ENCODE results near the gene HCCS.

DNA sequence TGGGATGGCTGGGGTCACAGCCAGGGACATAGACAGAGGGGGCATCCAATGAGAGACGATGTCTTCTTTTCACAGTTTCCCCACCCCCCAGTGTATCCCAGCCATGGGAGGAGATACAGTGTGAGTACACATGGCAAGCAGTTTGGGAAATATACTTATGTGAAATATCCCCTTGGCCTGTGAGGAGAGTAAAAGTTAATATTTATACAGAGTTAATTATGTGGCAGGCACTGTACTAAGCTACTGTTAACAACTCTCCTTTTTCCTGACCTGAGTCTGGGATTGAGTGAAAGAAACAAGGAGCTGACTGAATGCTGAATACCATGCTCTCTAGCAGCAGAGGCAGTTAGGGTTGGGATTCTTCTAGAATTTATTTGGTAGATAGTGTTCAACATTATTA is 35.3 kb downstream of the HCCS start:
- TF ChIP-seq, protein P1, sequence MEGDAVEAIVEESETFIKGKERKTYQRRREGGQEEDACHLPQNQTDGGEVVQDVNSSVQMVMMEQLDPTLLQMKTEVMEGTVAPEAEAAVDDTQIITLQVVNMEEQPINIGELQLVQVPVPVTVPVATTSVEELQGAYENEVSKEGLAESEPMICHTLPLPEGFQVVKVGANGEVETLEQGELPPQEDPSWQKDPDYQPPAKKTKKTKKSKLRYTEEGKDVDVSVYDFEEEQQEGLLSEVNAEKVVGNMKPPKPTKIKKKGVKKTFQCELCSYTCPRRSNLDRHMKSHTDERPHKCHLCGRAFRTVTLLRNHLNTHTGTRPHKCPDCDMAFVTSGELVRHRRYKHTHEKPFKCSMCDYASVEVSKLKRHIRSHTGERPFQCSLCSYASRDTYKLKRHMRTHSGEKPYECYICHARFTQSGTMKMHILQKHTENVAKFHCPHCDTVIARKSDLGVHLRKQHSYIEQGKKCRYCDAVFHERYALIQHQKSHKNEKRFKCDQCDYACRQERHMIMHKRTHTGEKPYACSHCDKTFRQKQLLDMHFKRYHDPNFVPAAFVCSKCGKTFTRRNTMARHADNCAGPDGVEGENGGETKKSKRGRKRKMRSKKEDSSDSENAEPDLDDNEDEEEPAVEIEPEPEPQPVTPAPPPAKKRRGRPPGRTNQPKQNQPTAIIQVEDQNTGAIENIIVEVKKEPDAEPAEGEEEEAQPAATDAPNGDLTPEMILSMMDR (IDR thresholded peaks at IDR 0.05; ENCODE audit: low read depth, low read length): no peak
- TF ChIP-seq EZH2phosphoT487 (IDR thresholded peaks at IDR 0.05; ENCODE audit: low read depth): no peak

Data from OCI-LY3 (cell line).